HG03196 (cell line): Measurements from ENCODE around the gene SLC34A3.
A peak's percentile ranks its signal among the peaks of the same experiment; 100 is the strongest.
"Not testable (repeated sequence)": the region's sequence is repeated elsewhere in the genome, so short reads cannot be mapped to it uniquely, and the experiment has no call there.

ENCODE experiments used
- ATAC-seq: cut with Tn5 transposase; IDR thresholded peaks from one replicate; pipeline ENCODE4 v1.9.1; 2021; ENCODE audit not compliant: unreplicated experiment

SLC34A3 gene

DNA sequence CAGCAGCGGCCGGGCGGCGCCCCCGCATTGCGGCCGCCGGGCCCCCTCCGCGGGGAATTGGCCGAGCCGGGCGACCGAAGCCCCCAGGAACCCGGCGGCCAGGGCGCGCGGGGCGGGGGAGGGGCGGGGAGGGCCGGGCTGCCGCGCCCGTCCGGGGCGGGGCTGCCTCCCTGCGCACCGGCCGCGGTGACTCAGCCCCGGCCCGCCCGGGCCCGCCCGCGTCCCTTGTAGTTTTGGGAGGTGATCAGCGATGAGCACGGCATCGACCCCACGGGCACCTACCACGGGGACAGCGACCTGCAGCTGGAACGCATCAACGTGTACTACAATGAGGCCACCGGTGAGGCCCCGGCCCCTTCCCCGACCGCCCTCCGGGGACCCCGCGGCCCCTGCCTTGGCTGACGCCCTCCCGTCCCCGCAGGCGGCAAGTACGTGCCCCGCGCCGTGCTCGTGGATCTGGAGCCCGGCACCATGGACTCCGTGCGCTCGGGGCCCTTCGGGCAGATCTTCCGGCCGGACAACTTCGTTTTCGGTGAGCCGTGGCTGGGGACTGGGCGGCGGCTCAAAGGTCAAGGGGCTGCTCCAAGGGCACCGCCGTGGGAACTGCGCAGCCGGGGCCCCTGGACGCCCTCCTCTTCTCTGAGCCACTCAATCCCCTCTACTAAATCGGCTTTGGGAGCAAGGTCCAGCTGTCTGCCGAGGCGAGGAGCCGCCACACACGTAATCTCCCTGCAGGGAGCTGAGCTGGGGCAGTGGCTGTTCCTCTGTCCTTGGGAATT is 11.0 kb downstream of the SLC34A3 start:
- ATAC-seq, result peak; percentile 6

DNA sequence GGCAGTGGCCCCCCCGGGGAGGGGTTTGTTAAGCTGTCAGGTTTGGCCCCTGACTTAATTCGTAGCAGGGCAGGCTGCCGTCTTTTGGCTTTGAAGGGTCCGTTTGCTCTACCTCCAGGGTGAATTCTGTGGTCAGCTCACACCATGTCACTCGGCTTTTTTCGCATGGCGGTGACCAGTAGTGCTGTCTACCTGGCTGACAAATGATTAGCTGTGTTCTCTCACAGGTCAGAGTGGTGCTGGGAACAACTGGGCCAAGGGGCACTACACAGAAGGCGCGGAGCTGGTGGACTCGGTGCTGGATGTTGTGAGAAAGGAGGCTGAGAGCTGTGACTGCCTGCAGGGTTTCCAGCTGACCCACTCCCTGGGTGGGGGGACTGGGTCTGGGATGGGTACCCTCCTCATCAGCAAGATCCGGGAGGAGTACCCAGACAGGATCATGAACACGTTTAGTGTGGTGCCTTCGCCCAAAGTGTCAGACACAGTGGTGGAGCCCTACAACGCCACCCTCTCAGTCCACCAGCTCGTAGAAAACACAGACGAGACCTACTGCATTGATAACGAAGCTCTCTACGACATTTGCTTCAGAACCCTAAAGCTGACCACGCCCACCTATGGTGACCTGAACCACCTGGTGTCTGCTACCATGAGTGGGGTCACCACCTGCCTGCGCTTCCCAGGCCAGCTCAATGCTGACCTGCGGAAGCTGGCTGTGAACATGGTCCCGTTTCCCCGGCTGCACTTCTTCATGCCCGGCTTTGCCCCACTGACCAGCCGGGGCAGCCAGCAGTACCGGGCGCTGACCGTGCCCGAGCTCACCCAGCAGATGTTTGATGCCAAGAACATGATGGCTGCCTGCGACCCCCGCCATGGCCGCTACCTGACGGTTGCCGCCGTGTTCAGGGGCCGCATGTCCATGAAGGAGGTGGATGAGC is 11.8 kb downstream of the SLC34A3 start:
- no peak for ATAC-seq

GRCh38 chr9:137243266-137243625 is 12.5 kb downstream of the SLC34A3 start:
- not testable (repeated sequence) for ATAC-seq

DNA sequence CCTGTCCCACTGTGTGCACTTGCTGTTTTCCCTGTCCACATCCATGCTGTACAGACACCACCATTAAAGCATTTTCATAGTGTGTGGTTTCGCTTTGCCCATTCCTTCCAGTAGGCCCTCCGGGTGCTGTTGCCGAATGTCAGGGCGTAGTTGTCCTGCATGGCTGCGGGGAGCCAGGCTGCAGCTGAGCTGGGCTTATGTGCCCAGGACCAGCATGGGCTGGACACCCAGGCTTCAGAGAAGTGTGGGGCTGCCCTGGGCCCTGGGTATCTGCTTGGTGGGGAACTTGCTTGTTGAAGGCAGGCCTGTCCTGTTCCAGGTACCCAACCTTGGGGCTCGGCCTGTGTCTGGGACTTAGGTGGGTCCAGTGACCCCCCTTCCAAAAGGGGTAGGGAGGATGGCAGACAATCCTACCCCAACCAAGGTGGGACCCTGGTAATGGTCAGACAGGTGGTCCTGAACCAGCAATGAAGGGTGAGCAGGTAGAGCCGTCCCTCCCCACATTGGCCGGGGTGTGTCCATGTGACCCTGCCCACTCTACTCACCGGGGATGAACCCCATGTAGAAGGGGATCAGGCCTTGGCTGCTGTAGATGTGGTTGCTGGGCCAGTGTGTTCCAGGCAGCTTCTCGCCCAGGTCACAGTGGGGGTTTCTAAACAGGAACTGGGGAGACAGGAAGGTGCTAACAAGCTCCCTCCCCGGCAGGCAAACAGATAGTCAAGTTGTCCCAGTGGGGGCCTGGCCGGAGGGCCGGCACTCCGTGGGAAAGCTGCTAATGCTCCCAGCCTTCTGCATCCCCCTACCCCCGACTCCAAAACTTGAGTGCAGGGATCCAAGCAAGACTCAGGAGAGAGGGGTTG is 13.2 kb downstream of the SLC34A3 start:
- no peak for ATAC-seq

- ATAC-seq, result no peak
Measured at GRCh38 chr9:137244486-137245449, 14.1 kb downstream of the SLC34A3 start.

DNA sequence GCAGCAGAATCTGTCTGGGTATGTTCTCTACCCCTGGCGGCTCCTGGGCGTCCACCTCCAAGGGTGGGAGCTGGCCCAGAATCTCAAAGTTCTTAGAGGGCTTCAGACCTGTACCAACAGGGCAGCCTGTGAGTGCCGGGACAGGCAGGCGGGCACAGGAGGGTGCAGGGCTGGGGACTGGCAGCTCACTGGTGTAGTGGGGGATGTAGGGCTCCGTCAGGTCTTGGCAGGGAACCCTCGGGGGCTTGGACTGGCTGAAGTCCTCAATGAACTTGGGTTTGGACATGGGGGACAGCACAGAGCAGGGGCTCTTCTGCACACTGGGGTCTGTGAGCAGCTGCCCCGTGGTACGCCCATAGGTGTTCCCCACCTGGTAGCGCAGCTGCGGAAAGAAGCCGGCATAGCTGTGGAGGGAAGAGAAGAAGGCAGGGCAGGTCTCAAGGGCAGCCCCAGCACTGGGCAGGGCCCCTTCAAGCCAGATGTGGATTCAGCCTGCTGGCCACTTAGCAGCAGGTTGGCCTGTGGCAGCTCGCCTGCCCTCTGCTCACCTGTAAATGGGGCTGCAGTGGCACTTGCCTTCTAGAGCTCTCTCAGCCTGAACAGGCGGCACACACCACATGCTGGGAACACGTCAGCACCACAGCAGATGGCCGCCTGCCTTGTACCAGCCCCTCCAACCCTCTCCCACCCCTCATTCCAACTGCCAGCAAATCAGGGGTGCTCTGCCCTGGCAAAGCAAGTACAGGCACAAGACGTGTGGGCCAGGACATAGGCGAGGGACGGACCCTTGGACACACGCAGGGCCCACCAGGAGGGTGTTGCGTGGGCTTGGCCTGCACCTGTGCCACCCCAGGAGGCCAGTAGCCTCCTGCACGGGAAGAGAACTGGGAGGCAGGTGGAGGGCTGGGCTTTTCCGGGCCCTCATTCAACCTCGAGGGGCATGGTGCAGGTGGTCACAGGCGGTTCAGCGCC is 15.0 kb downstream of the SLC34A3 start:
- ATAC-seq, result no peak

GRCh38 chr9:137247135-137247915 is 16.6 kb downstream of the SLC34A3 start:
- no peak for ATAC-seq

DNA sequence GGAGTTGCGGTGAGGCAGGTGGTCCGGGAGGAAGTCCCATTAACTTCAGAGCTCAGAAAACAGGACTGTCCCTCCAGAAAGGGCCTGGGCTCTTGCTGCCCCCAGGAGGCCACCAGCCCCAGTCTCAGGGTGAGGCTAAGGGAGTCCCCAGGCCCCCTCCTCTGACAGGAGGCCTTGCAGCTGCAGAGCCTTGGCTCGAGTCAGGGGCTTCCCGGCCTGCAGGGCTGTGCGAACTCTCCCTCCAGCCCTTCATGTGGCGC is 17.1 kb downstream of the SLC34A3 start:
- ATAC-seq, result no peak

DNA sequence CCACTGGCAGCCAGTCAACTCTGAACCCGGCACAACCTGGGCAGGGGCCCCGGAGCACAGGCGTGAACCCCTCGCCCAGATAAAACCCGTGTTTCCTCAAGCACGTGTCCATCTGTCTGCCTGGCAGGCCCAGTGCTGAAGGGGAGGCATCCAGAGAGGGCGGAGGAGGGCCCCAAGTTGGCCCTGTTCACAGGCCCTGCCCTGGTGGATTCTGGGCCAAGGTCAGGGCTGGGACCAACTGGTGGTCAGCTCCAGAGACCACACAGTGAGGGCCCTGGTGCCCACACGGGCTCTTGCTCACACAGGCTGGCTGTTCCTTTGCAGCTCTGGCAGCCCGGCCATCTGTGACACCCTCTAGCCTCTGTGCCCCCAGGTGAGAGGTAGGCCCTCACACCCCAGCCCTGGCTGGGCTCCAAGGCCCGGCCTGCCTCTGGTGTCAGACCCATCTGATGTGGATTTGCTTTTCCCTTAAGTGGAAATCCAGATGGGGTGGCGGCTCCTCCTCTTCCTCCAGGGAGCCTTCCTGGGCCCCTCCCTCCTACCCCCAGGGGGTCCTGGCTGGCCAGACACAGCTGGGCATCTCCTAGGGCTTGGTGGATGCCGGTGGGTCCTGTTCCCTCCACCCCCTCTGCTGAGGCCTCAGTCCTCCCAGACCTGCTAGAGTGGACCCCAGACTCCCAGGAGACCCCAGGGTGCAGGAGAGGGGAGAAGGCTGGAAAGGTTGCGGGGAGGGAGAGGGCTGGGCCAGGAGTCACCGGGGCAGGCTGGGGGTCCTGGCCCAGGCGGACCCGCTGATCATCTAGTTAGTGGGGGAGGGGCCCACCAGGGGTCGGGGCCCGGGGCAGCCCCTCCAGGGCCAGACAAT is 19.9 kb downstream of the SLC34A3 start:
- no peak for ATAC-seq

DNA sequence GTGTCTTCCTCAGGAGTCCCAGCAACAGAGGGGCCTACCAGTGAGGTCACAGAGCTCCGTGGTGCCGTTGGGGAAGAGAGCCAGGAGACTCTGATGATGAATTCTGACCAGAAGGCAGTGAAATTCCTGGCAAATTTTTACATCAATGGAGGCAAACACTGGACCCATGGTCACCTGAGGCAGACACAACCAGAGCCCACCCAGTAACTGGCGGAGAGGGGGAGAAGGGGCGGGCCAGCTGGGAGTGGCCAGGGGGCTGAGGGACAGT is 20.4 kb downstream of the SLC34A3 start, which contains the start of gene STPG3:
Gene STPG3, plus strand, starts transcription at position 93 of the 268 bp plus-strand sequence. Its CDS starts 1 bp downstream, at position 94.
- ATAC-seq, result no peak

DNA sequence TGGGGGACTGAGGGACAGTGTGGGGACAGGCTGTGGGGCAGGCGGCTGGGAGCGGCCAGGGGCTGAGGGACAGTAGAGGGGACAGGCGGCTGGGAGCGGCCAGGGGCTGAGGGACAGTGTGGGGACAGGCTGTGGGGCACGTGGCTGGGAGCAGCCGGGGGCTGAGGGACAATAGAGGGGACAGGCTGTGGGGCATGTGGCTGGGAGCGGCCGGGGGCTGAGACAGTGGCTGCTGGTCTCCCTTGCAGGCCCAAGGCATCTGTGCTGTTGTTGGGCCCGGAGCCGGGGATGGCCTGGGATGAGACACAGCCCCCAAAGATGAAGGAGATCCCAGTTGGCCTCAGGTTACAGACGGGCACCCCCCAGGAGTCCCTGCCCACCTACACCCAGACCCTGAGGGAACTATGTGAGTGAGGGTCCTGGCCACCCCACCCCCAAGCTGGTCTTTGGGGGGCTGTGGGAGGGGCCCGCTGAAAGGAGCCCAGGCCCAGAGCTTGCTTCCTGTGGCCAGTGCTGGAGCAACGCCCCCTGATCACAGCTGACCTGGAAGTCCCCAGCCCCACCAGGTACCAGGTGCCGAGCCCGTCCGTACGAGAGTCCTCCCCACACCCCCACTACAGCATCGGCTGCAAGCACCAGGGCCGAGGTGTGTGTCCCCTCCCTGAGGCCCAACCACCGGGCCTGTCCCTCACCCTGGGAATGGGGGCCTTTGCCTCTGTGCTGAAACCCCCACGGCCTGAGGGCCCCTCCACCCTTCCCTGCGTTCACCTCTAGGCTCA is 21.0 kb downstream of the SLC34A3 start:
- no peak for ATAC-seq

DNA sequence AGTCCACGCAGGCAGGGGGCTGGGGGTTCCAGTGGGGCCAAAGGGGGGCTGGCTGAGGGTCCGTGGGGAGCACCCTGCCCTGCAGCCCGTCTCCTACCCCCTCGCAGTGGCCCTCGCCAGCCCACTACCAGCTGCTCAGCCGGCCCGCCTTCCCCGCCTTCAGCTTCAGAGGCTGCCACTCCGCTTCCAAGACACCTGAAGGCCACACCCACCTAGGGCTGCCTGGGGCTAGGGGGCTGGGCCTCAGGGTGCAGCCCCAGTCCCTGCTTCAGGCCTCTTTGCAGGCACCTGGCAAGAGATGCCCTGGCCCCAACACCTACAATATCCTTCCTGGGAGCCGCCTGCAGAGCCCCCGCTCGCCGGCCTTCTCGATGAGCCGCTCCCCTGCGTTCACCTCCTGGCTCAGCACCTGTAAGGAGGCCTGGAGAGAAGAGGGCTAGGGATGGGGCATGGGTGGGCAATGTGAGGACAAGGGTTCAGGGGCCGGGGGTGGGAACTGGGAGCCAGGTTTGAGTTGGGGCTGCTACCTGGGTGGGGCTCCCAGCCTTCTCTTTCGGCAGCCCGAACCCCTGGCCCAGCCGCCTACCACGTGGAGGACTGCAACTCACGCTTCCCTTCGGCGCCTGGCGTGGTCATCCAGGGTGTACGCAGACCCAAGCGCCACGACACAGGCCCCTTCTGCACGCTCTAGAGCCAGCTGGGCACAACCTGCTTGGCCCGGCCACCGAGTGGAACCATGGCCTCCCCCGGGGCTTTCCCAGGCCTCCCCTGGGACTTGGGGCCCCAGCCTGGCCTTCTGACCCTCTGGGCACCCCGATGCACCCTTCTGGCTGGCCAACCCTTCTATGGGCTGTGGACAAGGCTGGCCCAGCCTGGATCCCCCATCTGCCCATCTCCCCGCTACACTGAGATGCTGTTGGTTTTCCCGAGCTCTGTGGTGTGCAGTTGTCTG is 22.1 kb downstream of the SLC34A3 start:
- no peak for ATAC-seq

- ATAC-seq, result no peak
Measured at GRCh38 chr9:137253717-137254623, 23.3 kb downstream of the SLC34A3 start.

DNA sequence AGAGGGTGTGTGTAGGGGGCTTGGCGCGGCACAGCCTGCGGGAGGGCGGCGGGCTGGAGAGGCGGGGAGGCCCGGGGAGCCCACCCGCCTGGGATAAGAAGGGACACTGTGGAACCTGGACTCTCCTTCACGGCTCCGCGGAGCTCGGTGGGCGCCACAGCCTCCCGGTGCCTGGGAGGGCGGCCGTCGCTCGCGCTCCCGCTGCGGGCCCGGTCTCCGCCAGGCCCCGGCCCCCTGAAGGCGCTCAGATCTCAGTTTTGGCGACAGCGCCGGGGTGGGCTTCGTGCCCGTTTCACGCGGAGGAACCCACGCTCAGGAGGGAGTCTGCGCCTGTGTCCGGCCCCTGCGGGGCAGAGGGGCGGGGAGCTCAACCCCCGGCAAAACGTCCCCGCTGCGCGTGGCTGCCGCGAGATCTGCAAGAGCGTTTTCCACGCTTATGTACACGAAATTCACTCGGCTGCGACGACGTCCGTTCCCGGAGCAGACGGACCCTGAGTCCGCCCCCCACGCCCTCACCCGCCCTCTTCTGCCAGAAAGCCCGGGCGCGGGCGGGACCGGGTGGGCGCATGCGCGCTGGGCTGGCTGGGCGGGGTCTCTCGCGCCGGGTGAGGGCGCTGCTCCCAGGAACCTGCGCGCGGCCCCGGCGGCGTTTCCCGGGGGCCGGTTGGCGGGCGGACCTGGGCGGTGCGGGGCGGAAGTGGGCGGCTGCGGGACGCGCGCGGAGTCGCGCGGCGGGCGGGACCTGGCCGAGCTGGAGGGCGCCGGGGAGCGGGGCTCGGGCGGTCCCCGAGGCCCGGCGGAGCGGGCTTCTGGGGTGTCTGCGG is 24.1 kb downstream of the SLC34A3 start, which contains the start of gene NELFB:
Gene NELFB, plus strand, starts transcription at position 704 of the 824 bp plus-strand sequence.
- ATAC-seq, result peak; percentile 71
